NCI-H187 (cell line): ENCODE data around the gene PRDX3.

Experiments used
- DNase-seq, 2 experiments: peaks; one replicate each; lab custom pipeline; 2025; lab: John Stamatoyannopoulos, UW

PRDX3 gene

GRCh38 chr10:119129721-119130120, 48.9 kb downstream of the PRDX3 start:
- no peak for DNase-seq

- DNase-seq = no peak
These were observed 52.7 kb downstream of the PRDX3 start for GRCh38 chr10:119125942-119126341.

GRCh38 chr10:119120875-119121274, 57.7 kb downstream of the PRDX3 start:
- DNase-seq = no peak

GRCh38 chr10:119120413-119120867, 58.2 kb downstream of the PRDX3 start:
- no peak for DNase-seq

GRCh38 chr10:119119400-119119799, 59.2 kb downstream of the PRDX3 start:
- no peak for DNase-seq

- no peak for DNase-seq
These were observed 60.4 kb downstream of the PRDX3 start for GRCh38 chr10:119118231-119118630.
